K562 (cell line): Measurements from ENCODE around the gene FAM171A1. TPM values are rescaled to one million over a fixed set of nuclear protein-coding genes. Genes with fewer than 3 reads are reported as not detected.

Source experiments
- ATAC-seq: fragments of 200-7000 bp; cut with Tn5 transposase; 3 replicates; pipeline ENCODE4 v1.9.1; 2020; ENCODE audit warnings: moderate library complexity
- BruUV-seq: library from RNA; stranded (reverse); fragments of 400-500 nt; replicated peaks from 2 replicates; lab custom pipeline; 2021; lab: Mats Ljungman, UMichigan
- CTCF ChIA-PET: fragments of 300-600 bp; formaldehyde crosslinking; extraction: SDS; loops from one replicate; lab custom pipeline; 2021; ENCODE audit warnings: low intra/inter-chr PET ratio; lab: Yijun Ruan, JAX
- POLR2A ChIA-PET: fragments of 300-600, 350-650 bp; sonication (Branson Sonifier 250); formaldehyde crosslinking; extraction: SDS; loops from one replicate; lab custom pipeline; 2021; ENCODE audit warnings: antibody characterized with exemption, inconsistent platforms; lab: Yijun Ruan, JAX
- DNase-seq, 4 experiments: peaks; one replicate each; pipeline versions ENCODE4 v3.0.0 to v3.0.0-alpha.2; 2011 to 2018; ENCODE audit warnings: low spot score in 3 of 4, mixed read lengths in 3 of 4; ENCODE audit errors: extremely low read depth in 1 of 4
- FAIRE-seq: peaks from 2 replicates; lab custom pipeline; 2011; peaks lifted over from hg19 to GRCh38; lab: Jason Lieb, UNC
- H2AFZ ChIP-seq: 2 replicates; pipeline ENCODE4 v1.6.0; 2011; ENCODE audit warnings: low read depth, low read length, control low read depth, inconsistent platforms
- H3K27ac ChIP-seq: fragments of 200-600 bp; 3 replicates; pipeline ENCODE4 v1.8.0; 2011; ENCODE audit warnings: low read depth, mild to moderate bottlenecking, control low read depth, inconsistent platforms, low read length, moderate library complexity, mixed read lengths; ENCODE audit errors: extremely low read depth
- H3K27me3 ChIP-seq, 2 experiments: fragments of 300-600 bp in 1 of 2; 2 replicates in 1 of 2; 3 replicates in 1 of 2; pipeline versions ENCODE4 v1.6.0 to v1.8.0; 2011; ENCODE audit warnings: inconsistent platforms in 2 of 2, low read length in 2 of 2, mild to moderate bottlenecking in 1 of 2, mixed read lengths in 1 of 2, moderate library complexity in 1 of 2; ENCODE audit not compliant: control insufficient read depth in 2 of 2, insufficient read depth in 2 of 2
- H3K36me3 ChIP-seq: fragments of 300-600 bp; 3 replicates; pipeline ENCODE4 v1.8.0; 2011; ENCODE audit warnings: mild to moderate bottlenecking, low read length, inconsistent platforms; ENCODE audit not compliant: control insufficient read depth, insufficient read depth
- H3K4me1 ChIP-seq, 2 experiments: fragments of 200-600 bp in 1 of 2; replicated peaks in 1 of 2; 2 replicates in 1 of 2; 3 replicates in 1 of 2; pipeline versions ENCODE4 v1.5.1 to v1.8.0; 2011; ENCODE audit warnings: inconsistent platforms in 2 of 2, low read length in 2 of 2, mild to moderate bottlenecking in 1 of 2, mixed read lengths in 1 of 2, moderate library complexity in 1 of 2; ENCODE audit not compliant: control insufficient read depth in 2 of 2, insufficient read depth in 2 of 2
- H3K4me2 ChIP-seq: 2 replicates; pipeline ENCODE4 v1.6.1; 2011; ENCODE audit warnings: low read length, control low read depth, inconsistent platforms, mixed read lengths; ENCODE audit not compliant: insufficient read depth
- H3K4me3 ChIP-seq: fragments of 200-600 bp; sonication (generic), shearing (Covaris generic); 2 replicates; pipeline ENCODE4 v1.5.1; 2016; ENCODE audit warnings: control low read depth, inconsistent platforms
- H3K79me2 ChIP-seq: fragments of 200-600 bp; 3 replicates; pipeline ENCODE4 v1.8.0; 2011; ENCODE audit warnings: low read length, inconsistent platforms; ENCODE audit not compliant: control insufficient read depth, insufficient read depth
- H3K9ac ChIP-seq, 2 experiments: 2 replicates each; pipeline versions ENCODE4 v1.6.0 to v1.6.1; 2011; ENCODE audit warnings: low read depth in 2 of 2, low read length in 2 of 2, control low read depth in 1 of 2, inconsistent platforms in 1 of 2, mild to moderate bottlenecking in 1 of 2, mixed read lengths in 1 of 2; ENCODE audit not compliant: insufficient read depth in 1 of 2
- H3K9me1 ChIP-seq: one replicate; pipeline ENCODE4 v1.6.0; 2011; ENCODE audit warnings: inconsistent platforms, mild to moderate bottlenecking, low read length, moderate library complexity; ENCODE audit not compliant: control insufficient read depth, insufficient read depth
- H3K9me3 ChIP-seq: replicated peaks from 2 replicates; pipeline ENCODE4 v1.5.1; 2011; ENCODE audit warnings: low read depth, low read length, inconsistent platforms; ENCODE audit not compliant: control insufficient read depth, insufficient read depth
- H4K20me1 ChIP-seq: replicated peaks from 2 replicates; pipeline ENCODE4 v1.6.1; 2011; ENCODE audit warnings: low read length, inconsistent platforms, mixed read lengths; ENCODE audit not compliant: control insufficient read depth, insufficient read depth
- AFF1 ChIP-seq, 2 experiments: fragments of 450-650 bp; IDR thresholded peaks; 2 replicates each; pipeline ENCODE4 v1.6.1; 2018; ENCODE audit warnings: mild to moderate bottlenecking in 2 of 2, low read depth in 1 of 2; ENCODE audit not compliant: partially characterized antibody in 2 of 2
- E2F8 ChIP-seq: fragments of 450-650 bp; IDR thresholded peaks from 2 replicates; pipeline ENCODE4 v1.7.1; 2018; ENCODE audit warnings: mild to moderate bottlenecking, low read depth; ENCODE audit not compliant: partially characterized antibody
- KLF13 ChIP-seq: fragments of 450-650 bp; IDR thresholded peaks from 2 replicates; pipeline ENCODE4 v1.6.1; 2016; ENCODE audit warnings: missing genetic modification characterization, low read depth, mild to moderate bottlenecking, missing compliant biosample characterization, moderate library complexity, borderline replicate concordance
- PTBP1 ChIP-seq: fragments of 200-400 bp; formaldehyde crosslinking; IDR thresholded peaks from 2 replicates; pipeline ENCODE4 v1.6.1; 2017; ENCODE audit warnings: low read depth, low read length
- ZNF146 ChIP-seq: IDR thresholded peaks from one replicate; pipeline ENCODE4 v1.6.1; 2018; ENCODE audit warnings: missing compliant biosample characterization; ENCODE audit not compliant: unreplicated experiment
- ZNF232 ChIP-seq: sonication (generic); formaldehyde crosslinking; IDR thresholded peaks from 2 replicates; pipeline ENCODE4 v1.8.0; 2022; ENCODE audit warnings: mild to moderate bottlenecking, missing genetic modification reagents
- ZNF764 ChIP-seq: fragments of 250-450 bp; sonication (Bioruptor Pico); IDR thresholded peaks from 2 replicates; pipeline ENCODE4 v1.4.0; 2020; ENCODE audit warnings: low read depth, mild to moderate bottlenecking, moderate library complexity
- WGBS: fragments of 100-300 bp; shearing (Covaris generic); methylation state at CpG from one replicate; pipeline ENCODE4 v1.1.6; 2016; ENCODE audit warnings: low coverage, mixed read lengths; ENCODE audit not compliant: insufficient coverage; ENCODE audit errors: missing lambda C conversion rate; 5-methylcytosine and 5-hydroxymethylcytosine counted together
- in situ Hi-C: fragments of 300-500 bp; cut with MboI; formaldehyde crosslinking; loops from 4 replicates; pipeline ENCODE4 v1.15.0; 2018; ENCODE audit warnings: inconsistent platforms, mixed read lengths
- intact Hi-C: fragments of 100-400 bp; cut with micrococcal nuclease; formaldehyde crosslinking; loops from 2 replicates; pipeline ENCODE4 v1.14.2; 2022
- polyA plus RNA-seq, 8 experiments: library from polyadenylated mRNA; depleted of rRNA in 4 of 8; stranded (reverse) in 5 of 8; unstranded in 3 of 8; fragments of >200 nt; fragmentation: Nextera tagmentation in 2 of 8; fragmentation: Illumina TruSeq in 1 of 8; extraction: Ambion mirVana in 2 of 8; extraction: Trizol in 1 of 8; gene quantifications; 2 replicates each; pipeline versions ENCODE4 v1.2.1 to v1.2.3, GENCODE V29; 2011 to 2014; ENCODE audit warnings: inconsistent platforms in 1 of 8, missing spikeins in 1 of 8
- total RNA-seq, 7 experiments: library from RNA; depleted of rRNA in 6 of 7; stranded (reverse); fragments of >200 nt in 6 of 7; fragmentation: Illumina TruSeq in 2 of 7; extraction: Trizol in 2 of 7; gene quantifications; 2 replicates each; pipeline versions ENCODE4 v1.2.1 to v1.2.3, GENCODE V29; 2011 to 2021; ENCODE audit warnings: low replicate concordance in 1 of 7

The FAM171A1 gene
- total and polyA plus RNA-seq, 9 of the 15 experiments (the other 6 are each of a cell fraction or from before 2014, with no cell fraction given): 0.51 to 8.2 (median 4.8) TPM

- H3K36me3 ChIP-seq: no peaks in the 10 kb centered on the region
- no peak overlapping the region for H2AFZ ChIP-seq
- no peak for ATAC-seq
- no peak overlapping the region for H3K4me3 ChIP-seq
- no peaks in the 10 kb centered on the region for H3K79me2 ChIP-seq
- H3K9me3 ChIP-seq: no peaks in the 10 kb centered on the region; the same call in 1 of the 2 replicates
- no peak for FAIRE-seq
- no peaks in the 10 kb centered on the region for H3K27me3 ChIP-seq
- TF ChIP-seq PTBP1 (no peak), ZNF764 (CRISPR knock-in tag) (peak; percentile 84)
- WGBS: 39% methylated on average over 3 of the region's 3 CpGs
- ChIA-PET CTCF (no interaction called here), POLR2A (interaction anchor here (0.8 to 1.0 kb wide), 2 partner anchors 16 to 1999 kb away, joined by 3 read pairs; no protein-coding TSS in a partner anchor)
- no peaks in the 10 kb centered on the region for H4K20me1 ChIP-seq
- no peak overlapping the region for H3K9ac ChIP-seq
- H3K4me2 ChIP-seq: no peak overlapping the region
- intact Hi-C loops (no loop called here), in situ Hi-C loops (no loop called here)
- BruUV-seq: no TSS peak
- peaks cover 0 to 10% of the 10 kb centered on the region in 2 experiments; a peak in 2 of 5 replicates for H3K4me1 ChIP-seq
- no peak overlapping the region for H3K27ac ChIP-seq
- no peak for DNase-seq
- H3K9me1 ChIP-seq: no peaks in the 10 kb centered on the region
These were observed 50.4 kb downstream of the FAM171A1 start for GRCh38 chr10:15320522-15321203.

- in situ Hi-C loops (no loop called here), intact Hi-C loops (no loop called here)
- Histone ChIP-seq H3K79me2 (no peaks in the 10 kb centered on the region), H3K36me3 (no peaks in the 10 kb centered on the region), H3K27me3 (no peaks in the 10 kb centered on the region), H3K9me3 (no peaks in the 10 kb centered on the region; the same call in 1 of the 2 replicates), H3K9me1 (no peaks in the 10 kb centered on the region), H3K4me2 (no peak overlapping the region), H3K4me1 (peaks cover 0 to 5% of the 10 kb centered on the region in 2 experiments; a peak in 2 of 5 replicates), H3K27ac (no peak overlapping the region), H2AFZ (no peak overlapping the region), H3K9ac (no peak overlapping the region), H4K20me1 (no peaks in the 10 kb centered on the region), H3K4me3 (no peak overlapping the region)
- 58% methylated on average over 7 of the region's 7 CpGs for WGBS
- no TSS peak for BruUV-seq
- ChIA-PET CTCF (no interaction called here), POLR2A (interaction anchor here (1.6 kb wide), 1 partner anchor 11 kb away, joined by 5 read pairs; no protein-coding TSS in a partner anchor)
- DNase-seq (no peak), FAIRE-seq (no peak), ATAC-seq (no peak)
- TF ChIP-seq E2F8 (no peak), KLF13 (tag) (no peak), ZNF146 (CRISPR knock-in tag) (peak; percentile 98), AFF1 (IDR thresholded peaks at IDR 0.05; ENCODE audit: low read depth in 1 of 2, partially characterized antibody in 2 of 2) (no peak), ZNF232 (CRISPR knock-in tag) (no peak)
These were observed 51.0 kb downstream of the FAM171A1 start for GRCh38 chr10:15320118-15320517.
